HG02759 (cell line): ENCODE data around the gene ARHGEF39.
A peak's percentile ranks its signal among the peaks of the same experiment; 100 is the strongest.
"Not testable (repeated sequence)": the region's sequence is repeated elsewhere in the genome, so short reads cannot be mapped to it uniquely, and the experiment has no call there.

Experiments used
- ATAC-seq: cut with Tn5 transposase; IDR thresholded peaks from one replicate; pipeline ENCODE4 v1.9.1; 2021; ENCODE audit warnings: mild to moderate bottlenecking, moderate library complexity; ENCODE audit not compliant: unreplicated experiment

ARHGEF39 gene

DNA sequence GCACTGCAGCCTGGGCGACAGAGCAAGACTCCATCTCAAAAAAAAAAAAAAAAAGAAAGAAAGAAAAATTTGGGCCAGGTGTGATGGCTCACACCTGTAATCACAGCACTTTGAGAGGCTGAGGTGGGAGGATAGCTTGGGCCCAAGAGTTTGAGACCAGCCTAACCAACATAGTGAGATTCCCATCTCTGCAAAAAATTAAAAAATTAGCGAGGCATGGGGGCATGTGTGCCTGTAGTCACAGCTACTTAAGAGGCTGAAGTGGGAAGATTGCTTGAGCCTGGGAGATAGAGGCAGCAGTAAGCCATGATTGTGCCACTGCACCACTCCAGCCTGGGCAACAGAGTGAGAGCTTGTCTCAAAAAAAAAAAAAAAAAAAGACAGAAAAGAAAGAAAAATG lies 11.4 kb downstream of the ARHGEF39 start:
- ATAC-seq, result no peak

DNA sequence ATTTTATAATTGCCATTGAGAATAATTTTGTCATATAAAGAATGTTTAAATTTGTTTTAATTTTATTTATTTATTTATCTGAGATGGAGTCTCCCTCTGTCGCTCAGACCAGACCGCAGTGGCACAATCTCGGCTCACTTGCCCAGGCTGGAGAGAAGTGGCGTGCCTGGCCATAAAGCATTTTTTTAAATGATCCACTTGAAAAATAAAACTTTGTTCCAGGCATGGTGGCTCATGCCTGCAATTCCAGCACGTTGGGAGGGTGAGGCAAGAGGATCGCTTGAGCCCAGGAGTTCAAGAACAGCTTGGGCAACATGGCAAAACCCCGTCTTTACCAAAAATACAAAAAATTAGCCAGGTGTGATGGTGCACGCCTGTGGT lies 12.2 kb downstream of the ARHGEF39 start:
- no peak for ATAC-seq

DNA sequence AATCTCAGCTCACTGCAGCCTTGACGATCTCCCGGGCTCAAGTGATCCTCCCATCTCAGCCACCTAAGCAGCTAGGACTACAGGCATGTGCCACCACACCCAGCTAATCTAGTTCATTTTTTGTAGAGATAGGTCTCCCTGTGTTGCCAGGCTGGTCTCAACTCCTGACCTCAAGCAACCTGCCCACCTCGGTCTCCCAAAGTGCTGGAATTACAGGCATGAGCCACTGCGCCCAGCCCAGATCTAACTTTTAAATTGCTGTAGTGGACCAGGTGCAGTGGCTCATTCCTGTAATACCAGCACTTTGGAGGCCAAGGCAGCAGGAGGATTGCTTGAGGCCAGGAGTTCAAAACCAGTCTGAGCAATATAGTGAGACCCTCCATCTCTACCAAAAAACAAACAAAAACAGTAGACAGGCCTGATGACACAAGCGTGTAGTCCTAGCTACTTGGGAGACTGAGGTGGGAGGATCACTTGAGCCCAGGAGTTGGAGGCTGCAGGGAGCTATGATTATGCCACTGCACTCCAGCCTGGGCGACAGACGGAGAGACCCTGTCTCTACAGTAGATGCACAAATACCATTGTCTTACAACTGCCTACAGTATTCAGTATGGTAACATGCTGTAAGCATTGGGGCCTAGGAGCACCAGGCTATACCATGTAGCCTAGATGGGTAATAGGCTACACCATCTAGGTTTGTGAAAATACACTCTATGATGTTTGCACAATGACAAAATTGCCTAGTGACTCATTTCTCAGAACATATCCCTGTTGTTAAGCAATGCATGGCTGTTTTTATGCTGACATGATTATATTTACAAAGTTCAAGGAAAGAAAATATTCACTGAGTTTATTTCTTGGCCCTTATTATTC lies 12.8 kb downstream of the ARHGEF39 start:
- no peak for ATAC-seq

DNA sequence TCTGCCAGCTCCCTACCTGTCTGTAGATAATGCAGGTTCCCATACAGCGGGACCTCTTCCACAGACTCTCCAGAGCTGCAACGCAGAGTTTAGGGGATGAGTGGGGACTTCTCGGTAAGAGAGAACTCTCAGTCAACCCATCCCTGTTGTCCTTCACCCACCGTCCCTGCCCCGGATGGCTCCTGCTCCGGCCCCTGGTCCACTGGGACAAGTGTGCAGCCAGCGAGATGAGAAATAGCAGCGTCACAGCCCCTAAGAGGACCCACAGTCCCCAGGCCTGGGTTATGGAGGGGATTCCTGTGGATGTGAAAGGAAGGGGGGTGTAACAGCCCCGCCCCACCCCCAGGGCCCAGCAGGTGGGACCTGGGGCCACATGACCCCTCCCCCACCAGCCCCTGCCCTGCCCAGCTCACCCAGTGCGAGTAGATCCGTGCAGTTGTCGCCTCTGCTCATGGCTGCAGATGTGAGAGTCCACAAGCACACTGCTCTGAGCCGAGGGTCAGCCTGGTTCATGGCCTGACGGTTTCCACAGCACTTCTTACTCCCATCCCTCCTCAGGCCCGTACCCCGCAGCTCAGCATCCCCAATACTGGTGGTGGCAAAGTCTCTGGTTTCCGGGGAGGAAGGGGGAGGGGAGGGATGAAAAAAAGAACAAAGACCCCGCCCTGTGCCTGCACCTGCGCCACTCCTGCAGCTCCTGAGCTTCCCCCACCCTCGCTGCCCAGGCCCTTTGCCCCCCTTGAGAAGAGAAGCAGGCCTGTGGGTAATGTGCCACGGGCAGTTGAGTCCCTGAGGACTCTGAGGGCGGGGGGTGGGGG lies 14.4 kb downstream of the ARHGEF39 start, which contains the start of gene SIT1:
Gene SIT1, minus strand, starts transcription at position 591 of the 818 bp plus-strand sequence. Its CDS starts 78 bp downstream, at position 513.
- no peak for ATAC-seq

DNA sequence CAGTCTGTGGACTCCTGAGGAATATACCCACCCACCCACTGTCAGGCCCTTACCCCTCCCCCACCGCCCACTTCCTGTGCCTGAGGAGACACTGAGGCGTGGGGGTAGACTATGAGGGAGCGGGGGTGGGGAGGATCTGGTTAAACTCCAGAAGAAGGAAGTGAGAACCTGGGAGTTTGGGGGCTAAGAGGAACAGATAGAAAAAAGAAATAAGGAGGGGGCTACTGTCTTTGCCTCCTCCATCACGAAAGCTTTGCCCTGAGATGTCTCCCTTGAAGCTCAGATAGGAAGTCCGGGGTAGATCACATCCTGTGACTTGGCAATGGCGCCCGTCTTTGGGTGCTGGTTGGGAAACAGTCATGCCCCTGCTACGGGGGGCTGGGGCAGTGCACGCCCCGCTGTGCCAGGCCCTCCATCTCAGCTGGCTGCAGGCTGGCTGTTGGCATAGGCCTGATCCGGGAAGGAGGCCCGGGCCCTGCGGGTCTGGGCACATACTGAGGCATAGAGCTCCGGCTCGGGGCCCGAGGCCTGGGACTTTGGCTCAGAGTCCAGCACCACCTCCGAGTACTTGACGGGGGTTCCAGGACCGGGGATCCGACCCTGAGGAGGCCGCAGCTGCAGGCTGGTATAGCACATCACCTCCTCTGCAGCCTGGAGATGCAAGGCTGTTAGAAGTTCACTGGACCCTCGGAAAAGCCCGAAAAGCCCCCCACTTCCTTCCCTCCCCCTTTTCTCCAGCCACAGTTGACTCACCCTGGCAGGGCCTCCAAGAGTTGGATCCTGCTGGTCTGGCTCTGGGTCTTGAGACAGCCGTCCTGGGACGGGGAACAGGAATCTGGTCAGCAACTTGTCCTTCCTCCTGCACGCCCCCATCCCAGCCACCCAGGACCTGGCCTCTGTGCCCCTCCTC lies 15.3 kb downstream of the ARHGEF39 start:
- no peak for ATAC-seq

DNA sequence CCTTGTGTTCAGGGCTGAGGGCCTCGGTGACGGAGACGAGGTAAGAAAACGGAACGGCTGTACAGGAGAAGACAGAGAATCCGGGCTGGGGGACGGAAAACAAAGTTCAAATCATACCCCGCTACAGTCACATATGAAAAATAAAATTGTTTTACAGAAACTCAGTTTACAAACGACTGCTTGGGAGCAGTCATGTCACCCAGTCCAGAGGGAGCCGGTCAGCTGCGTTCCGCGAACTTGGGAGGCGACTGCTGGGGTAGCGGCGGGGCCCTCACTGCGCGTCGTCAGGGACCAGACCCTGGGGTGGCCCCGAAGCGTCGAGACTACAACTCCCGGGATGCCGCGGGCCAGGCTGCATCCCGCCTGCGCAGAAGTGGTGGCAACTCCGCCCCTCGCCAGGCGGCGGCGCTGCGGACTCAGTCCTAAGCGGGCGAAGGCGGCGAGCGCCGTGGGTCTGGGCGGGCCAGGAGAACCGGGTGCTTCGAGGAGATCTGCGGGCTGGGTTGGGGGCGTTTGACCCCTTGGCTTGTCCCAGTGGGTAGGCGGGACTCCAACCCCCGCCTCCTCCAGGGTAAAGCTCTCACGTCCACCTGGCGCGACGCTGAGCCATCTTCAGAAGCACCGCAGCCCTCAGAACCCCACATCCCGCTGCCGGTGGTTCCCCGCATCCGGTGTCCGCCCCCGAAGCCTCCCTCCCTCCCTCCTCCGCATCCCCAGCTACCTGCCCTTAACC lies 18.3 kb downstream of the ARHGEF39 start:
- peak; percentile 90 for ATAC-seq

DNA sequence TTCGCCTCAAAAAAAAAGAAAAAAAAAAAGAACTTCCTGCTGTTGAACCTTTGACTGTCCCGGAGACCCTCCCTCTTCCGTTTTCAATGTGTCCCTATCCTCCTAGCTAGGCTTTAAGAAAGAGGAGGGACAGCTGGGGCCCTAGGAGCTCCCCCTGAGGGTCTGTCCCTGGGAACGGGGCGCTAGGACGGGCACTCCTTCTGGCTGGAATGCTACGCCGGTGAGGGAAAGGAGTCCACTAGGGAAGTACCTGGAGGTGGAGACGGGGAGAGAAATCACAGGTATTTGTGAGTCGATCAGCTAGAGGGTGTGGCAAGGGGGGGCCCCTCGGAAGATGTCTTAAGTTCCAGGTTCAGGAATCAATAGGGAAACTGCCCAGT lies 18.9 kb downstream of the ARHGEF39 start:
- no peak for ATAC-seq

DNA sequence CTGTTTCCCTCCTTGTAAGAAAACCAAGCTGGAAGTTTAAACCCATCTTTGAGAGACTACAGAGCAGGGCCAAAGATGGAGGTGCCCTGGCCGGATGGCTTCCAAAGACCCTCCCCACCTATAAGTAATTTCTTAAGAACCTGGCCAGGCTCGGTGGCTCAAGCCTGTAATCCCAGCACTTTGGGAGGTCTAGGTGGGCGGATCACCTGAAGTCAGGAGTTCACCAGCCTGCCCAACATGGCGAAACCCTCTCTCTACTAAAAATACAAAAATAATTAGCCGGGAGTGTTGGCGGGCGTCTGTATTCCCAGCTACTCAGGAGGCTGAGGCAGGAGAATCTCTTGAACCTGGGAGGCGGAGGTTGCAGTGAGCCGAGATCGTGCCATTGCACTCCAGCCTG lies 19.3 kb downstream of the ARHGEF39 start:
- ATAC-seq, result not testable (repeated sequence)

DNA sequence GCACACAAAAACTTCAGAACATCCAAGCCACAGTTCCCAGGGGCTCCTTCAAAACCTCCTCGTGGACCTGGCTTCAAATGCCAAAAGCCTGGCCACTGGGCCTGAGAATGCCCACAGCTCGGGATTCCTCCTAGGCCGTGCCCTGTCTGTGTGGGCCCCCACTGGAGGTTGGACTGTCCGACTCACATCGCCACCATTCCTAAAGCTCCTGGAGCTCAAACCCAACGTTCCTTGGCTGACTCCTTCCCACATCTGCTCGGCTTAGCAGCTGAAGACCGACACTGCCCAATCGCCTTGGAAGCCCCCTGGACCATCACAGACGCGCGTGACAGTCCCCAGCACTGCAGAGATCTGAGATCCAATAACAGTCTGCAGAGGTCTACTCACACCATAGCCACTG lies 21.9 kb downstream of the ARHGEF39 start:
- ATAC-seq, result no peak

DNA sequence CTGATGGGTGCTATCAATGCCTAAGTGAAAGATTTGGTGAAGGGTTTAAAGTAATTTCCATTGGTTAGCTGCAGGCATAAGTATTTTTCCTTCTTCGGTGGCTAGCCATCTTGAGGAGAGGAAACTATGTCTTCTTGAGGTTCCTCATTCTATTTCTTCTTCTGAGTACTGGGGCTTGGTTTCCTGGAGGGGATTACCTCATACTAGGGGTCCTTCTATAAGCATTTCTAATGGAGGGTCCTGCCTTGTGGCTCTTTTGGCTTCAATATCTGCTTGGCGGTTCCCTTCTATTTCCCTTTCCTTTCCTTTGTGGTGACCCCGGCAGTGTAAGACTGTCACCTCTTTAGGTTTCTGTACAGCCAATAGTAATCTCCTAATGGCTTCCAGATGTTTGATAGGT lies 23.5 kb downstream of the ARHGEF39 start:
- not testable (repeated sequence) for ATAC-seq

DNA sequence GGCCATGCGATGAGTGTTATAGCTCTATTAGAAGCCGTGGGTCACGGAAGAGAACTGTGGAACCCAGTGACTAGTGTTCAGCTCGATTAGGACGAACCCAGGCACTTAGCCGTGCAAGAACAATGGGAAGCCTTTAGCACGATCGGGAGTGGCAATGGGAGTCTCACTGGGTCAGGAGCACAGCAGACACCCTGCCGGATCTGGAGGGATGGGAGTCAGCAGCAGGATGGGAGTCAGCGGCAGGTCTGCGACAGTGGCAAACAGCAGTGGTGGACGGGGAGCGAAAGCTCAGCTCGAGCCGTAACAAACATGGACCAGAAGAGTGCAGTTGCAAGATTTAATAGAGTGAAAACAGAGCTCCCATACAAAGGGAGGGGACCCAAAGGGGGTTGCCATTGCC lies 24.6 kb downstream of the ARHGEF39 start:
- ATAC-seq, result not testable (repeated sequence)

DNA sequence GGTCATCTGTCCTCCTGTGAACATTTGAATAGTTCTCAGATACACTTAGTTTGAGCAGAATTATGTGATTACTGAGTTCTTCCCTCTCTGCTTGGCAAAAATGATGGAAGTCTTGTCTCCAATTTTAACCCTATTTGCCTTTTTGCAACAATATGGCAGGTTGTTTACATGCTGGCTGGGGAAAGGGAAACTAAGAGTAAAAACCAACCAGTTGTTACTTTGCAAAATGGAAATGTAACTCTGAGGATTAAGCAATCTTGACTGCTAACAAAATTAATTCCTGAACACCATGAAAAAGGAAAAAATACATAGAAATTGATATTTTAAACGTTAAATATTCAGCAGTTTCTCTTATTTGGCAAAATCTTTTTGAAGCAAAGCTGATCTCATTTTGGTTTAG lies 25.4 kb downstream of the ARHGEF39 start:
- no peak for ATAC-seq

DNA sequence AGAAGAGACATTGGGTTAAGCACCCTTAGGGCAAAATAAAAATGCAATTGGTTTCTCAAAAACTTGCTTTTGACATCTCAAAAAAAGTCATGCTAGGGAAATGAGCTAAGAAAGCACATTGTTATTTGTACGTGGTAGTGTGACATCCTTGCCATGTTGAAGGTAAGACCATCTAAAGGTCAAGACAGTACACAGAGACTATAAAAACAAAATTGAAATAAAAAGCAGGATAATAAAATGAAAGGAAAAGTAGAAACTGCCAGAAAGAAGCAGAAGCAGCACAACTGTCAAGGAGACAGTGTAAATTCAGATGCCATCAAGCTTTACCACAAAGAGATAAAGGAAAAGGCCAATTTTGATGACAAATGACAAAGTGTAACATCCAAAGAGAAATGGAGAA lies 25.8 kb downstream of the ARHGEF39 start:
- not testable (repeated sequence) for ATAC-seq

DNA sequence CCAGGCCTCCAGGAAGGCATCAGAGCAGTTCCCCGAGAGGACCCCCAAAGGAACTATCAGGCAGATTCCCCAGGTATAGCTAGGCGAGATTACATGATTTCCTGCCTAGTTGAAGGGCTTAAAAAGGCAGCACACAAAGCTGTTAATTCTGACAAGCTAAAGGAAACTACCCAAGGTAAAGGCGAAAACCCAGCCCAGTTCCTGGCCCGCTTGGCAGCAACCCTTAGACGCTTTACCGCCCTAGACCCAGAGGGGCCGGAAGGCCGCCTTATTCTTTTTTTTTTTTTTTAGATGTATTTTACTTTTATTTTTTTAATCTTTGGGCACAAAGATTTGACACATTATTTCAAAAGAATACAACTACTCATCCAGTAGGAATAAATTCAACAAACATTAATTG lies 26.2 kb downstream of the ARHGEF39 start:
- ATAC-seq, result not testable (repeated sequence)

DNA sequence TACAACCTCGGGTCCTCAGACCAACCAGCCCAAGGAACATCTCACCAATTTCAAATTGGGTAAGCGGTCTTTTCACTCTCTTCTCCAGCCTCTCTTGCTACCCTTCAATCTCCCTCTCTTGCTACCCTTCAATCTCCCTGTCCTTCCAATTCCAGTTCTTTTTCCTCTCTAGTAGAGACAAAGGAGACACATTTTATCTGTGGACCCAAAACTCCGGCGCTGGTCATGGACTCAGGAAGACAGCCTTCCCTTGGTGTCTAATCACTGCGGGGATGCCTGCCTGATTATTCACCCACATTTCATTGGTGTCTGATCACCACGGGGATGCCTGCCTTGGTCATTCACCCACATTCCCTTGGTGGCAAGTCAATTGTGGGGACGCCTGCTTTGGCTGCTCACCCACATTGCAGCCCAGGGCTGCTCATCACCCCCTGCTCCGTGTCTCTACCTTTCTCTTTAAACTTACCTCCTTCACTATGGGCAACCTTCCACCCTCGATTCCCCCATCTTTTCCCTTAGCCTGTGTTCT lies 27.5 kb downstream of the ARHGEF39 start:
- ATAC-seq, result not testable (repeated sequence)

DNA sequence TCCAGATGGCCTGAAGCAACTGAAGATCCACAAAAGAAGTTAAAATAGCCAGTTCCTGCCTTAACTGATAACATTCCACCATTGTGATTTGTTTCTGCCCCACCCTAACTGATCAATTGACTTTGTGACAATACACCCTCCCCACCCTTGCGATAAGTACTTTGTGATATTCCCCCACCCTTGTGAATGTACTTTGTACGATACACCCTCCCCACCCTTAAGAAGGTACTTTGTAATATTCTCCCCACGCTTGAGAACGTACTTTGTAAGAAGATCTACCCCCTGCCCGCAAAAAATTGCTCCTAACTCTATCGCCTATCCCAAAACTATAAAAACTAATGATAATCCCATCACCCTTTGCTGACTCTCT lies 28.1 kb downstream of the ARHGEF39 start:
- not testable (repeated sequence) for ATAC-seq

DNA sequence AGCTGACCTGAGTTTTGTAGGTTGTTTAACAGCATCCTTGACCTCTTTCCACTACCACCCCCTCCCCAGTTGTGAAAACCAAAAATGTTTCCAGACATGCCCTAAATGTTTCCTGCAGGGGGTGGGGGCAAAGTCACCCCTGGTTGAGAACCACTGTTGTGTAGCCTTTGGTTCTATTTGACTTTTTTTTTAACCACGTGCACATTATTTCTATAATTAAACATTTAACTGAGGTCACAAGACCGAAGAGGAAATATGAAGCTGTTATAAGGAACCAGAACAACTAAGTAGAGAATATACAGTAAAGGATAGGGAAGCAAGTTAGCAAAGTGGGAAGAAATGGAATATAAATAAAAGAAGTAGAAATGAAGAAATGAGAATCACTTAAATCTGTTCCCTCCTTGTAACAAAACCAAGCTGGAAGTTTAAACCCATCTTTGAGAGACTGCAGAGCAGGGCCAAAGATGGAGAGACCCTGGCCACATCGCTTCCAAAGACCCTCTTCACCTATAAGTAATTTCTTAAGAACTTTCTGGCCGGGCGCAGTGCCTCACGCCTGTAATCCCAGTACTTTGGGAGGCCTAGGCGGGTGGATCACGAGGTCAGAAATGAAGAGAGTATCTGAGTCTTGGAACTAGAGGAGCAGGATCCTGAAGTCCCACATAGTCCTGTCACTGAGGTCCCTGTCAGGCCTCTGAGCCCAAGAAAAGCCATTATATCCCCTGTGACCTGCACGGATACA lies 28.7 kb downstream of the ARHGEF39 start:
- ATAC-seq, result no peak

DNA sequence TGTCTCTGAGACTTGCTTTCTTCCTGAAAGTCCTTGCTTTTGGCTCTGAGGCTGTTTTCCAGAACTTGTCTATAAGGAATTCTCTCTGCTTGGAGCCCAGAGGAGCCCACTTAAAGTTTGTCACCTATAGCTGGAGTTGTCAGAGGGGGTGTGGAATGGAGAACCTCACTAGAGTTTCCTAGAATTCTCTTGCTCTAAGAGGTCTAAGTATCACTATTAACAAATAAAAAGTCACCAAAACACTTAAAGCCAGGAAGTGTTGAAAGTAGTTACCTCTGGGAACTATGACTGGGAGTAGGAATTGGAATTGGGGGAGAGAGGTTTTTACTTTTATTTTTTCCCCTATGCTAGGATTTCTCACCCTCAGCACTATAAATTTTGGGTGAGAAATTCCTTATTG lies 29.3 kb downstream of the ARHGEF39 start:
- ATAC-seq, result no peak

DNA sequence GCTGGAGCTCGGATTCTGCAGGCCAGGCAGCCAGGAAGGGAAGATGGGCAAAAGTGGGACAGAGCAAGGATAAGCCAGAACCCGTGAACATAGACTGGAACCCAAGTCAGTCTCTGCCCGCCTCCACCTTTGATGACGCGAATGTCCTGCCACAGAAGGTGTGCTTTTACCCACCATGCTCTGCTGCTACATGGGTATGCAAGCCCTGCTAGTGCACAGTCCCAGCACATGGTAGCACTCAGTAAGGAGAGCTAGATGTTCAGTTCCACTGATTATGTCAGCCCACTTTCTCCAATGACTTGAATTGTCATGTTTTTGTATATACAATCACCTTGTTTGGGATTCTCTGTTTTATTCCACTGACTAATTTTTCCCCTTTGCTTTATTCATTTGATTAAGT lies 35.4 kb downstream of the ARHGEF39 start:
- ATAC-seq, result no peak
